ENCODE data around the gene CLIP2.

DNA sequence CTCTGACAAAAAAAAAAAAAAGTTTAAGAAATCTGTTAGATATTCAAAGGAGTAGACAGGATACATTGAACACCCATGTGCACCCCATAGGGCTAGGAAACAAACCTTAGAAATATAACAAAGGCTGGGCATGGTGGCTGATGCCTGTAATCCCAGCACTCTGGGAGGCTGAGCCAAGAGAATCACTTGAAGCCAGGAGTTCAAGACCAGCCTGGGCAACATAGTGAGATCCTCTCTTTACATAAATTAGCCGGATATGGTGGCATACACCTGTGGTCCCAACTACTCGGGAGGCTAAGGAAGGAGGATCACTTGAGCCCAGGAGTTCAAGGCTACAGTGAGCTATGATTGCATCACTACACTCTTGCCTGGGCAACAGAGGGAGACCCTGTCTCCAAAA is 15.3 kb downstream of the CLIP2 start:
- TF ChIP-seq, protein P1, sequence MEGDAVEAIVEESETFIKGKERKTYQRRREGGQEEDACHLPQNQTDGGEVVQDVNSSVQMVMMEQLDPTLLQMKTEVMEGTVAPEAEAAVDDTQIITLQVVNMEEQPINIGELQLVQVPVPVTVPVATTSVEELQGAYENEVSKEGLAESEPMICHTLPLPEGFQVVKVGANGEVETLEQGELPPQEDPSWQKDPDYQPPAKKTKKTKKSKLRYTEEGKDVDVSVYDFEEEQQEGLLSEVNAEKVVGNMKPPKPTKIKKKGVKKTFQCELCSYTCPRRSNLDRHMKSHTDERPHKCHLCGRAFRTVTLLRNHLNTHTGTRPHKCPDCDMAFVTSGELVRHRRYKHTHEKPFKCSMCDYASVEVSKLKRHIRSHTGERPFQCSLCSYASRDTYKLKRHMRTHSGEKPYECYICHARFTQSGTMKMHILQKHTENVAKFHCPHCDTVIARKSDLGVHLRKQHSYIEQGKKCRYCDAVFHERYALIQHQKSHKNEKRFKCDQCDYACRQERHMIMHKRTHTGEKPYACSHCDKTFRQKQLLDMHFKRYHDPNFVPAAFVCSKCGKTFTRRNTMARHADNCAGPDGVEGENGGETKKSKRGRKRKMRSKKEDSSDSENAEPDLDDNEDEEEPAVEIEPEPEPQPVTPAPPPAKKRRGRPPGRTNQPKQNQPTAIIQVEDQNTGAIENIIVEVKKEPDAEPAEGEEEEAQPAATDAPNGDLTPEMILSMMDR (conservative IDR thresholded peaks at IDR 0.05; ENCODE audit: low read length), result no peak
- TF ChIP-seq EZH2phosphoT487 (IDR thresholded peaks at IDR 0.05; ENCODE audit: borderline replicate concordance, low read depth, low read length), result no peak

All from OCI-LY7 (cell line).